H9 (cell line): ENCODE measurements around the gene EML1. TPM values are rescaled to one million over a fixed set of nuclear protein-coding genes. Genes with fewer than 3 reads are reported as not detected.

Experiments
- DNase-seq: peaks from one replicate; pipeline ENCODE4 v3.0.0-alpha.2; 2017
- H2AFZ ChIP-seq: one replicate; pipeline ENCODE4 v1.6.1; 2013; ENCODE audit warnings: mild to moderate bottlenecking, low read length, control low read depth, moderate library complexity
- H2AK5ac ChIP-seq: 2 replicates; pipeline ENCODE4 v1.6.1; 2013; ENCODE audit warnings: low read length, control low read depth, mixed read lengths; ENCODE audit not compliant: insufficient read length
- H2BK120ac ChIP-seq: one replicate; pipeline ENCODE4 v1.6.1; 2013; ENCODE audit warnings: low read depth, mild to moderate bottlenecking, low read length, control low read depth, inconsistent platforms; ENCODE audit not compliant: poor library complexity, severe bottlenecking
- H2BK12ac ChIP-seq: 2 replicates; pipeline ENCODE4 v1.6.1; 2013; ENCODE audit warnings: low read length, control low read depth, mixed read lengths, low read depth; ENCODE audit not compliant: insufficient read length
- H2BK15ac ChIP-seq: 2 replicates; pipeline ENCODE4 v1.6.1; 2013; ENCODE audit warnings: low read depth, low read length, control low read depth
- H2BK20ac ChIP-seq: one replicate; pipeline ENCODE4 v1.6.1; 2013; ENCODE audit warnings: low read depth, mild to moderate bottlenecking, low read length, control low read depth, inconsistent platforms; ENCODE audit not compliant: poor library complexity, severe bottlenecking
- H2BK5ac ChIP-seq: 2 replicates; pipeline ENCODE4 v1.6.1; 2013; ENCODE audit warnings: low read length, control low read depth, mixed read lengths; ENCODE audit not compliant: insufficient read length
- H3K14ac ChIP-seq: 2 replicates; pipeline ENCODE4 v1.6.1; 2013; ENCODE audit warnings: low read length, control low read depth; ENCODE audit not compliant: insufficient read depth
- H3K18ac ChIP-seq: 2 replicates; pipeline ENCODE4 v1.6.1; 2013; ENCODE audit warnings: low read depth, mild to moderate bottlenecking, mixed read lengths, low read length, control low read depth; ENCODE audit not compliant: insufficient read length
- H3K23ac ChIP-seq: 2 replicates; pipeline ENCODE4 v1.6.1; 2013; ENCODE audit warnings: low read length, control low read depth, mixed read lengths, low read depth; ENCODE audit not compliant: insufficient read length
- H3K23me2 ChIP-seq: 2 replicates; pipeline ENCODE4 v1.6.1; 2013; ENCODE audit warnings: low read depth, mild to moderate bottlenecking, mixed read lengths, low read length, control low read depth; ENCODE audit not compliant: insufficient read length, poor library complexity, severe bottlenecking
- H3K27ac ChIP-seq: 2 replicates; pipeline ENCODE4 v1.5.1; 2013; ENCODE audit warnings: low read length, control low read depth, mixed read lengths, low read depth; ENCODE audit not compliant: insufficient read length
- H3K27me3 ChIP-seq: 2 replicates; pipeline ENCODE4 v1.6.1; 2013; ENCODE audit warnings: low read length, control low read depth, inconsistent platforms; ENCODE audit not compliant: insufficient read depth
- H3K4ac ChIP-seq: 2 replicates; pipeline ENCODE4 v1.6.1; 2013; ENCODE audit warnings: low read depth, mild to moderate bottlenecking, control low read depth, inconsistent platforms, low read length, moderate library complexity
- H3K4me1 ChIP-seq: 2 replicates; pipeline ENCODE4 v1.6.1; 2013; ENCODE audit warnings: low read length, control low read depth, inconsistent platforms; ENCODE audit not compliant: insufficient read depth
- H3K4me2 ChIP-seq: 2 replicates; pipeline ENCODE4 v1.6.1; 2013; ENCODE audit warnings: low read length, control low read depth, mixed read lengths; ENCODE audit not compliant: insufficient read length, insufficient read depth
- H3K56ac ChIP-seq: 2 replicates; pipeline ENCODE4 v1.6.1; 2013; ENCODE audit warnings: low read depth, mild to moderate bottlenecking, mixed read lengths, low read length, control low read depth; ENCODE audit not compliant: insufficient read length
- H3K79me1 ChIP-seq: 2 replicates; pipeline ENCODE4 v1.6.1; 2013; ENCODE audit warnings: low read depth, mild to moderate bottlenecking, moderate library complexity, low read length, control low read depth, inconsistent platforms; ENCODE audit not compliant: insufficient read depth, poor library complexity, severe bottlenecking
- H3K79me2 ChIP-seq: 2 replicates; pipeline ENCODE4 v1.6.1; 2013; ENCODE audit warnings: low read length, control low read depth, inconsistent platforms; ENCODE audit not compliant: insufficient read depth
- H3K9ac ChIP-seq: 2 replicates; pipeline ENCODE4 v1.6.1; 2013; ENCODE audit warnings: low read length, control low read depth, mixed read lengths; ENCODE audit not compliant: insufficient read length; ENCODE audit errors: extremely low read depth
- H3K9me3 ChIP-seq: one replicate; pipeline ENCODE4 v1.6.1; 2013; ENCODE audit warnings: low read depth, low read length, inconsistent platforms; ENCODE audit not compliant: control insufficient read depth
- H3T11ph ChIP-seq: one replicate; pipeline ENCODE4 v1.6.1; 2013; ENCODE audit warnings: mild to moderate bottlenecking, low read length, control low read depth, inconsistent platforms
- H4K20me1 ChIP-seq: one replicate; pipeline ENCODE4 v1.6.1; 2013; ENCODE audit not compliant: control insufficient read depth, insufficient read length, insufficient read depth
- H4K5ac ChIP-seq: 2 replicates; pipeline ENCODE4 v1.6.1; 2013; ENCODE audit warnings: low read depth, mild to moderate bottlenecking, mixed read lengths, low read length, control low read depth; ENCODE audit not compliant: insufficient read length
- H4K8ac ChIP-seq: replicated peaks from 2 replicates; pipeline ENCODE4 v1.6.1; 2013; ENCODE audit warnings: low read length, control low read depth, mixed read lengths, low read depth; ENCODE audit not compliant: insufficient read length
- H4K91ac ChIP-seq: 2 replicates; pipeline ENCODE4 v1.6.1; 2013; ENCODE audit warnings: low read depth, mild to moderate bottlenecking, moderate library complexity, mixed read lengths, low read length, control low read depth; ENCODE audit not compliant: insufficient read length
- H3K27ac Mint-ChIP-seq, 3 experiments: 2 replicates in 2 of 3; 3 replicates in 1 of 3; pipeline ENCODE4 v1.8.0; 2020 to 2021; ENCODE audit warnings: mixed read lengths in 3 of 3, mild to moderate bottlenecking in 1 of 3, moderate library complexity in 1 of 3
- H3K27me3 Mint-ChIP-seq: 2 replicates; pipeline ENCODE4 v1.8.0; 2021; ENCODE audit warnings: low read depth, mild to moderate bottlenecking, moderate library complexity, mixed read lengths
- H3K36me3 Mint-ChIP-seq, 3 experiments: 2 replicates in 2 of 3; 3 replicates in 1 of 3; pipeline ENCODE4 v1.8.0; 2020 to 2021; ENCODE audit warnings: low read depth in 3 of 3, mixed read lengths in 3 of 3; ENCODE audit not compliant: insufficient read depth in 1 of 3
- H3K4me1 Mint-ChIP-seq, 2 experiments: 2 replicates each; pipeline ENCODE4 v1.8.0; 2020; ENCODE audit warnings: mixed read lengths in 2 of 2
- H3K4me3 Mint-ChIP-seq, 2 experiments: 2 replicates in 1 of 2; 3 replicates in 1 of 2; pipeline ENCODE4 v1.8.0; 2020 to 2021; ENCODE audit warnings: mild to moderate bottlenecking in 2 of 2, mixed read lengths in 2 of 2, moderate library complexity in 1 of 2
- H3K9me3 Mint-ChIP-seq, 2 experiments: 2 replicates in 1 of 2; 3 replicates in 1 of 2; pipeline ENCODE4 v1.8.0; 2020; ENCODE audit warnings: mild to moderate bottlenecking in 2 of 2, mixed read lengths in 2 of 2, moderate library complexity in 1 of 2
- WGBS: extraction: QIAGEN DNeasy Blood & Tissue Kit; methylation state at CpG from one replicate; pipeline ENCODE4 v1.1.7; 2013; ENCODE audit warnings: missing lambda C conversion rate, low lambda C conversion rate, mixed read lengths; ENCODE audit not compliant: insufficient read length; ENCODE audit errors: extremely low coverage; 5-methylcytosine and 5-hydroxymethylcytosine counted together
- total RNA-seq: library from RNA; stranded (reverse); gene quantifications from 2 replicates; pipeline ENCODE4 v1.2.1, GENCODE V29; 2021
- TF ChIP-seq, protein P1 (sequence below): fragments of 200-600 bp; sonication (generic); conservative IDR thresholded peaks from 3 replicates; pipeline ENCODE4 v1.8.0; 2021; ENCODE audit warnings: antibody characterized with exemption, mild to moderate bottlenecking

The EML1 gene
- total RNA-seq, 1 experiment from 2014 or later, result 16.7 TPM

DNA sequence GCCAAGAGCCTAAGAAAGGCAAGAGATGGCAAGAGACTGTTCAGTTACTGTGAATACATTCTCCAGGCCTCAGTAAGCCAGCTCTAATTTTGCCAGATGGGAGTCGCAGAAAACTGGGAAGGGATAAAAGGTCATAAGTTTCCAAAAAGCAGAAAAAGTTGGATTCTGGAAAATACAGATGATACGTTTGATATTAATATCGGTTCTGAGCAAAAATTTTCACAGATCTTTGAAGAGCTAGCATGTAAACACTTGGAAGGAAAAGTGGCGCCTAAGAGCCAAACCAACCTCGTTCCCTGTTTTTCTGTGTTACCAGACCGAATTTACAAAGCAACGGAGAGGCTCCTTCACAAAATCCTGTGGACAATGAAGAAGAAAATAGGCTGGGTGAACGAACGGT is 7.8 kb upstream of the EML1 start:
- Histone ChIP-seq H3K14ac (no peak overlapping the region), H4K20me1 (no peaks in the 10 kb centered on the region), H4K5ac (no peak overlapping the region), H2BK5ac (no peak overlapping the region), H3K27me3 (no peaks in the 10 kb centered on the region), H3T11ph (no peak overlapping the region), H2BK15ac (no peak overlapping the region), H2BK12ac (no peak overlapping the region), H3K4me2 (no peak overlapping the region), H3K79me1 (no peaks in the 10 kb centered on the region), H4K8ac (no peak overlapping the region), H3K4ac (no peak overlapping the region), H3K9ac (no peak overlapping the region), H3K9me3 (no peaks in the 10 kb centered on the region), H3K4me1 (no peaks in the 10 kb centered on the region; the same call in 1 of the 2 replicates), H3K79me2 (no peaks in the 10 kb centered on the region), H2BK20ac (no peak overlapping the region), H3K23me2 (no peaks in the 10 kb centered on the region), H3K18ac (no peak overlapping the region), H2AK5ac (no peak overlapping the region), H3K27ac (no peak overlapping the region), H4K91ac (no peak overlapping the region), H2BK120ac (no peak overlapping the region), H2AFZ (no peak overlapping the region), H3K23ac (no peak overlapping the region), H3K56ac (no peak overlapping the region)
- Mint-ChIP-seq H3K9me3 (no peaks in the 10 kb centered on the region; a peak in 1 of 5 replicates), H3K27me3 (peaks cover 10% of the 10 kb centered on the region), H3K27ac (no peak overlapping the region), H3K4me3 (no peak overlapping the region), H3K4me1 (peaks cover 11 to 14% of the 10 kb centered on the region in 2 experiments), H3K36me3 (no peaks in the 10 kb centered on the region)
- WGBS, result no CpG with 5 or more reads among the region's 9 CpGs
- TF ChIP-seq, protein P1, sequence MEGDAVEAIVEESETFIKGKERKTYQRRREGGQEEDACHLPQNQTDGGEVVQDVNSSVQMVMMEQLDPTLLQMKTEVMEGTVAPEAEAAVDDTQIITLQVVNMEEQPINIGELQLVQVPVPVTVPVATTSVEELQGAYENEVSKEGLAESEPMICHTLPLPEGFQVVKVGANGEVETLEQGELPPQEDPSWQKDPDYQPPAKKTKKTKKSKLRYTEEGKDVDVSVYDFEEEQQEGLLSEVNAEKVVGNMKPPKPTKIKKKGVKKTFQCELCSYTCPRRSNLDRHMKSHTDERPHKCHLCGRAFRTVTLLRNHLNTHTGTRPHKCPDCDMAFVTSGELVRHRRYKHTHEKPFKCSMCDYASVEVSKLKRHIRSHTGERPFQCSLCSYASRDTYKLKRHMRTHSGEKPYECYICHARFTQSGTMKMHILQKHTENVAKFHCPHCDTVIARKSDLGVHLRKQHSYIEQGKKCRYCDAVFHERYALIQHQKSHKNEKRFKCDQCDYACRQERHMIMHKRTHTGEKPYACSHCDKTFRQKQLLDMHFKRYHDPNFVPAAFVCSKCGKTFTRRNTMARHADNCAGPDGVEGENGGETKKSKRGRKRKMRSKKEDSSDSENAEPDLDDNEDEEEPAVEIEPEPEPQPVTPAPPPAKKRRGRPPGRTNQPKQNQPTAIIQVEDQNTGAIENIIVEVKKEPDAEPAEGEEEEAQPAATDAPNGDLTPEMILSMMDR, result no peak
- no peak for DNase-seq
